ENCODE data around the gene GPER1. TPM values are rescaled to one million over a fixed set of nuclear protein-coding genes. Genes with fewer than 3 reads are reported as not detected.
A peak's percentile ranks its signal among the peaks of the same experiment; 100 is the strongest.

GPER1 gene
- total RNA-seq, 1 experiment from 2014 or later, result not detected

DNA sequence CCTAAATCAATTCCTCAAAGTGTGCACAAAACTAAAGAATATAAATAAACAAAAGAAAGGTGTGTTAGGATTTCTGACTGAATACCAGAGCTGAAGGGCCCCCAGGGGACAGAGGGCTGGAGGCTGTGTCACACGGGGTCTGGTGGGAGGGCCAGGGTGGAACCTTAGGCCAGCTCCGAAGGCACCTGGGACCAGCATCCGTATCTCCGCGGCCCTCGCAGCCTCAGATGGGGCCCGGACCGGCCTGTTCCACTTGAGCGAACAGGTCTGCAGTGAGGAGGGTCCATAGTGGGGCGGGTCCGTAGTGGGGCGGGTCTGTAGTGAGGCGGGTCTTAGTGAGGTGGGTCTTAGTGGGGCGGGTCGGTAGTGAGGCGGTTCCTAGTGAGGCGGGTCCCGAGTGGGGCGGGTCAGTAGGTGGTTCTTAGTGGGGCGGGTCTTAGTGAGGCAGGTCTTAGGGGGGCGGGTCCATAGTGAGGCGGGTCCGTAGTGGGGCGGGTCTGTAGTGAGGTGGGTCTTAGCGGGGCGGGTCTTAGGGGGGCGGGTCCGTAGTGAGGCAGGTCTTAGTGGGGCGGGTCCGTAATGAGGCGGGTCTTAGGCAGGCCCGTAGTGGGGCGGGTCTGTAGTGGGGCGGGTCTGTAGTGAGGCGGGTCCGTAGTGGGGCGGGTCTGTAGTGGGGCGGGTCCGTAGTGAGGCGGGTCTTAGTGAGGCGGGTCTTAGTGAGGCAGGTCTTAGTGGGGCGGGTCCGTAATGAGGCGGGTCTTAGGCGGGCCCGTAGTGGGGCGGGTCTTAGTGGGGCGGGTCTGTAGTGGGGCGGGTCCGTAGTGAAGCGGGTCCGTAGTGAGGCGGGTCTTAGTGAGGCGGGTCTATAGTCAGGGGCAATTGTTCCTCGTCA, 28.5 kb upstream of the GPER1 start:
- peaks cover 0 to 4% (median 2%) of the 10 kb centered on the region in 3 experiments; a peak in 2 of 7 replicates for H3K36me3 Mint-ChIP-seq (ENCODE audit: insufficient read depth in 1 of 3, low read depth in 3 of 3)
- no peak overlapping the region for H3K4ac ChIP-seq (ENCODE audit: low read depth, low read length)
- no peak overlapping the region for H2BK5ac ChIP-seq (ENCODE audit: insufficient read length, low read length)
- 0 out of 2 replicates have a peak, but pooled peaks cover 1% of the 10 kb centered on the region for H3K79me2 ChIP-seq (ENCODE audit: insufficient read depth, low read length)
- H3T11ph ChIP-seq (ENCODE audit: low read length), result no peak overlapping the region
- H4K5ac ChIP-seq (ENCODE audit: insufficient read length, low read depth, low read length), result no peak overlapping the region
- no peaks in the 10 kb centered on the region for H3K9me3 Mint-ChIP-seq
- H3K56ac ChIP-seq (ENCODE audit: insufficient read length, low read depth, low read length), result no peak overlapping the region
- H2AK5ac ChIP-seq (ENCODE audit: insufficient read length, low read length), result no peak overlapping the region
- H4K20me1 ChIP-seq (ENCODE audit: control insufficient read depth, insufficient read depth, insufficient read length), result no peaks in the 10 kb centered on the region
- no peak overlapping the region for H2AFZ ChIP-seq (ENCODE audit: low read length)
- no peak overlapping the region for H4K91ac ChIP-seq (ENCODE audit: insufficient read length, low read depth, low read length)
- peak; percentile 98 for DNase-seq
- H2BK15ac ChIP-seq (ENCODE audit: low read depth, low read length), result no peak overlapping the region
- H2BK120ac ChIP-seq (ENCODE audit: low read depth, low read length, poor library complexity, severe bottlenecking), result no peak overlapping the region
- H3K27me3 Mint-ChIP-seq (ENCODE audit: low read depth), result no peaks in the 10 kb centered on the region; the same call in 1 of the 2 replicates
- H3K18ac ChIP-seq (ENCODE audit: insufficient read length, low read depth, low read length), result no peak overlapping the region
- no peaks in the 10 kb centered on the region for H3K23me2 ChIP-seq (ENCODE audit: insufficient read length, low read depth, low read length, poor library complexity, severe bottlenecking)
- H4K8ac ChIP-seq (replicated peaks; ENCODE audit: insufficient read length, low read depth, low read length), result no peak overlapping the region
- no peak overlapping the region for H2BK12ac ChIP-seq (ENCODE audit: insufficient read length, low read depth, low read length)
- no peak overlapping the region for H3K14ac ChIP-seq (ENCODE audit: insufficient read depth, low read length)
- H3K27me3 ChIP-seq (ENCODE audit: insufficient read depth, low read length), result no peaks in the 10 kb centered on the region
- H3K9me3 ChIP-seq (ENCODE audit: control insufficient read depth, low read depth, low read length), result no peaks in the 10 kb centered on the region
- no peaks in the 10 kb centered on the region for H3K4me1 ChIP-seq (ENCODE audit: insufficient read depth, low read length)
- no CpG with 5 or more reads among the region's 55 CpGs for whole genome bisulfite sequencing (ENCODE audit: extremely low coverage, insufficient read length, low lambda C conversion rate)
- peak overlapping the region; percentile 26 for H3K4me2 ChIP-seq (ENCODE audit: insufficient read depth, insufficient read length, low read length)
- H3K4me3 Mint-ChIP-seq, result peak overlapping the region; percentile 53 to 71
- H2BK20ac ChIP-seq (ENCODE audit: low read depth, low read length, poor library complexity, severe bottlenecking), result no peak overlapping the region
- H3K27ac ChIP-seq (ENCODE audit: insufficient read length, low read depth, low read length), result no peak overlapping the region
- no peak overlapping the region for H3K9ac ChIP-seq (ENCODE audit: extremely low read depth, insufficient read length, low read length)
- peaks cover 12 to 21% of the 10 kb centered on the region in 2 experiments for H3K4me1 Mint-ChIP-seq
- H3K27ac Mint-ChIP-seq, result peak overlapping the region in 2 of 3 experiments; percentile 59 to 64; a peak in 1 of 7 replicates
- no peak overlapping the region for H3K23ac ChIP-seq (ENCODE audit: insufficient read length, low read depth, low read length)
- TF ChIP-seq, protein P1, sequence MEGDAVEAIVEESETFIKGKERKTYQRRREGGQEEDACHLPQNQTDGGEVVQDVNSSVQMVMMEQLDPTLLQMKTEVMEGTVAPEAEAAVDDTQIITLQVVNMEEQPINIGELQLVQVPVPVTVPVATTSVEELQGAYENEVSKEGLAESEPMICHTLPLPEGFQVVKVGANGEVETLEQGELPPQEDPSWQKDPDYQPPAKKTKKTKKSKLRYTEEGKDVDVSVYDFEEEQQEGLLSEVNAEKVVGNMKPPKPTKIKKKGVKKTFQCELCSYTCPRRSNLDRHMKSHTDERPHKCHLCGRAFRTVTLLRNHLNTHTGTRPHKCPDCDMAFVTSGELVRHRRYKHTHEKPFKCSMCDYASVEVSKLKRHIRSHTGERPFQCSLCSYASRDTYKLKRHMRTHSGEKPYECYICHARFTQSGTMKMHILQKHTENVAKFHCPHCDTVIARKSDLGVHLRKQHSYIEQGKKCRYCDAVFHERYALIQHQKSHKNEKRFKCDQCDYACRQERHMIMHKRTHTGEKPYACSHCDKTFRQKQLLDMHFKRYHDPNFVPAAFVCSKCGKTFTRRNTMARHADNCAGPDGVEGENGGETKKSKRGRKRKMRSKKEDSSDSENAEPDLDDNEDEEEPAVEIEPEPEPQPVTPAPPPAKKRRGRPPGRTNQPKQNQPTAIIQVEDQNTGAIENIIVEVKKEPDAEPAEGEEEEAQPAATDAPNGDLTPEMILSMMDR (conservative IDR thresholded peaks at IDR 0.05), result no peak
- H3K79me1 ChIP-seq (ENCODE audit: insufficient read depth, low read depth, low read length, poor library complexity, severe bottlenecking), result no peaks in the 10 kb centered on the region

Data from H9 (cell line).